A549 (cell line): ENCODE measurements around the gene SEMA3A.

Experiments used
- CHD4 ChIP-seq: fragments of 200-600 bp; sonication (generic); IDR thresholded peaks from 2 replicates; pipeline ENCODE4 v1.6.1; 2016; ENCODE audit warnings: antibody characterized with exemption, mild to moderate bottlenecking, borderline replicate concordance
- CTCF ChIP-seq: fragments of >200 bp; sonication (Bioruptor Twin); formaldehyde crosslinking; IDR thresholded peaks from 3 replicates; pipeline ENCODE4 v1.5.1; 2016
- JUNB ChIP-seq: fragments of >200 bp; sonication (Bioruptor Twin); formaldehyde crosslinking; IDR thresholded peaks from 2 replicates; pipeline ENCODE4 v1.6.1; 2016
- KDM5A ChIP-seq: fragments of 200-600 bp; sonication (generic); IDR thresholded peaks from 2 replicates; pipeline ENCODE4 v1.6.1; 2016; ENCODE audit warnings: antibody characterized with exemption, mild to moderate bottlenecking
- MAX ChIP-seq: IDR thresholded peaks from 2 replicates; pipeline ENCODE4 v1.6.1; 2012
- NFE2L2 ChIP-seq: fragments of 150-350 bp; conservative IDR thresholded peaks from 2 replicates; pipeline ENCODE4 v1.6.1; 2014; ENCODE audit warnings: low read length
- REST ChIP-seq: fragments of 200-600 bp; sonication (generic); IDR thresholded peaks from 2 replicates; pipeline ENCODE4 v1.6.1; 2016; ENCODE audit warnings: antibody characterized with exemption, mild to moderate bottlenecking, moderate library complexity

- no peak for TF ChIP-seq CTCF
- TF ChIP-seq CHD4, result no peak
- no peak for TF ChIP-seq MAX
- TF ChIP-seq KDM5A, result no peak
- TF ChIP-seq JUNB, result no peak
- TF ChIP-seq REST, result no peak
- TF ChIP-seq NFE2L2, result no peak
Observed at GRCh38 chr7:84136809-84137208, 57.8 kb downstream of the SEMA3A start.
